GM21367 (cell line): ENCODE measurements around the gene TRDN.
A peak's percentile ranks its signal among the peaks of the same experiment; 100 is the strongest.

Experiments
- ATAC-seq: cut with Tn5 transposase; IDR thresholded peaks from one replicate; pipeline ENCODE4 v1.9.1; 2021; ENCODE audit not compliant: unreplicated experiment

Gene TRDN

GRCh38 chr6:123418071-123418470 is 218.7 kb downstream of the TRDN start:
- ATAC-seq, result no peak

- no peak for ATAC-seq
Observed at GRCh38 chr6:123417535-123417934, 219.2 kb downstream of the TRDN start.

- ATAC-seq, result peak; percentile 93
Observed at GRCh38 chr6:123415844-123416468, 220.8 kb downstream of the TRDN start.

- ATAC-seq, result no peak
Observed at GRCh38 chr6:123404975-123405374, 231.8 kb downstream of the TRDN start.

- peak; percentile 94 for ATAC-seq
Observed at GRCh38 chr6:123402052-123402451, 234.7 kb downstream of the TRDN start.

- no peak for ATAC-seq
Observed at GRCh38 chr6:123398072-123398471, 238.7 kb downstream of the TRDN start.

- no peak for ATAC-seq
Observed at GRCh38 chr6:123393331-123393730, 243.4 kb downstream of the TRDN start.

GRCh38 chr6:123383718-123384117 is 253.0 kb downstream of the TRDN start:
- ATAC-seq, result no peak

GRCh38 chr6:123380257-123380656 is 256.5 kb downstream of the TRDN start:
- ATAC-seq, result no peak

GRCh38 chr6:123372737-123373136 is 264.0 kb downstream of the TRDN start:
- ATAC-seq, result no peak

- no peak for ATAC-seq
Observed at GRCh38 chr6:123363912-123364311, 272.8 kb downstream of the TRDN start.

GRCh38 chr6:123360359-123360758 is 276.4 kb downstream of the TRDN start:
- no peak for ATAC-seq

- no peak for ATAC-seq
Observed at GRCh38 chr6:123352705-123353104, 284.0 kb downstream of the TRDN start.

- no peak for ATAC-seq
Observed at GRCh38 chr6:123352279-123352678, 284.5 kb downstream of the TRDN start.

- no peak for ATAC-seq
Observed at GRCh38 chr6:123343836-123344235, 292.9 kb downstream of the TRDN start.

- no peak for ATAC-seq
Observed at GRCh38 chr6:123338394-123338793, 298.4 kb downstream of the TRDN start.

- ATAC-seq, result no peak
Observed at GRCh38 chr6:123333000-123333756, 303.6 kb downstream of the TRDN start.

- ATAC-seq, result no peak
Observed at GRCh38 chr6:123332070-123332469, 304.7 kb downstream of the TRDN start.

GRCh38 chr6:123329337-123329736 is 307.4 kb downstream of the TRDN start:
- no peak for ATAC-seq

- no peak for ATAC-seq
Observed at GRCh38 chr6:123323452-123324329, 313.1 kb downstream of the TRDN start.

- ATAC-seq, result no peak
Observed at GRCh38 chr6:123321020-123321419, 315.7 kb downstream of the TRDN start.
